ENCODE measurements around the gene OR6Y1. TPM values are rescaled to one million over a fixed set of nuclear protein-coding genes. Genes with fewer than 3 reads are reported as not detected.

Gene OR6Y1
- total RNA-seq, 1 experiment from 2014 or later, result not detected

GRCh38 chr1:158534496-158534895, 19.7 kb downstream of the OR6Y1 start:
- 0 out of 2 replicates have a peak, but pooled peaks cover 1% of the 10 kb centered on the region for H3K36me3 Mint-ChIP-seq
- ChIA-PET CTCF (no interaction called here), POLR2A (no interaction called here)
- H3K27ac Mint-ChIP-seq, result no peak overlapping the region
- no peak for ATAC-seq
- DNase-seq (ENCODE audit: low spot score), result no peak
- TF ChIP-seq RELA (CRISPR knock-in tag; IDR thresholded peaks at IDR 0.05; ENCODE audit: borderline replicate concordance), result no peak
- peaks cover 1% of the 10 kb centered on the region for H3K9me3 Mint-ChIP-seq
- H3K4me1 Mint-ChIP-seq, result no peaks in the 10 kb centered on the region
- H3K4me3 Mint-ChIP-seq, result no peak overlapping the region
- no peaks in the 10 kb centered on the region for H3K27me3 Mint-ChIP-seq (ENCODE audit: low read depth)

- ATAC-seq (peak; percentile 91), DNase-seq (ENCODE audit: low spot score) (no peak)
- Mint-ChIP-seq H3K9me3 (peaks cover 38% of the 10 kb centered on the region), H3K4me1 (peaks cover 27% of the 10 kb centered on the region), H3K36me3 (peaks cover 30% of the 10 kb centered on the region), H3K27ac (no peak overlapping the region), H3K4me3 (no peak overlapping the region), H3K27me3 (ENCODE audit: low read depth) (peaks cover 2% of the 10 kb centered on the region)
- TF ChIP-seq CTCF (IDR thresholded peaks at IDR 0.05) (0 out of 2 replicates have a peak, but pooled peaks have one; percentile 33), ZNF281 (CRISPR knock-in tag; IDR thresholded peaks at IDR 0.05) (no peak), EMX1 (CRISPR knock-in tag; IDR thresholded peaks at IDR 0.05) (no peak), USF2 (CRISPR knock-in tag; IDR thresholded peaks at IDR 0.05) (no peak), ATF3 (CRISPR knock-in tag; conservative IDR thresholded peaks at IDR 0.05) (no peak), FOXK1 (CRISPR knock-in tag; IDR thresholded peaks at IDR 0.05) (no peak; the same call in 1 of the 2 replicates), GTF2I (CRISPR knock-in tag; conservative IDR thresholded peaks at IDR 0.05) (no peak), FOXP4 (CRISPR knock-in tag; IDR thresholded peaks at IDR 0.05) (0 out of 2 replicates have a peak, but pooled peaks have one; percentile 29), ARID4B (CRISPR knock-in tag; IDR thresholded peaks at IDR 0.05; ENCODE audit: borderline replicate concordance) (no peak), RORB (CRISPR knock-in tag; IDR thresholded peaks at IDR 0.05) (no peak), NFYB (CRISPR knock-in tag; conservative IDR thresholded peaks at IDR 0.05; ENCODE audit: low read depth) (no peak), ESRRA (CRISPR knock-in tag; IDR thresholded peaks at IDR 0.05; ENCODE audit: borderline replicate concordance) (no peak)
- ChIA-PET POLR2A (no interaction called here), CTCF (interaction anchor here (0.7 to 1.8 kb wide), 10 partner anchors 9 to 402 kb away, joined by 3 to 8 read pairs (median 5); no protein-coding TSS in a partner anchor)
Observed at GRCh38 chr1:158527190-158527815, 26.9 kb downstream of the OR6Y1 start.
